IPS-18c (cell line): ENCODE data around the gene YKT6.

Source experiments
- H3K4me3 ChIP-seq: 2 replicates; pipeline ENCODE4 v1.7.0; 2013; ENCODE audit warnings: low read depth, mild to moderate bottlenecking, low read length, moderate library complexity; ENCODE audit not compliant: insufficient read depth
- H3K9me3 ChIP-seq: one replicate; pipeline ENCODE4 v1.6.1; 2013; ENCODE audit warnings: mild to moderate bottlenecking, low read length, moderate library complexity; ENCODE audit not compliant: control insufficient read depth, insufficient read depth

The YKT6 gene

GRCh38 chr7:44257618-44258422 is 57.0 kb downstream of the YKT6 start:
- Histone ChIP-seq H3K9me3 (no peaks in the 10 kb centered on the region), H3K4me3 (no peak overlapping the region)

- Histone ChIP-seq H3K4me3 (no peak overlapping the region), H3K9me3 (no peaks in the 10 kb centered on the region)
Measured at GRCh38 chr7:44258423-44258760, 57.6 kb downstream of the YKT6 start.

- Histone ChIP-seq H3K4me3 (no peak overlapping the region), H3K9me3 (no peaks in the 10 kb centered on the region)
Measured at GRCh38 chr7:44258865-44259546, 58.2 kb downstream of the YKT6 start.

GRCh38 chr7:44259547-44260457 is 59.0 kb downstream of the YKT6 start:
- Histone ChIP-seq H3K9me3 (no peaks in the 10 kb centered on the region), H3K4me3 (no peak overlapping the region)

GRCh38 chr7:44261240-44261639 is 60.5 kb downstream of the YKT6 start:
- H3K4me3 ChIP-seq = no peak overlapping the region

GRCh38 chr7:44262031-44262430 is 61.3 kb downstream of the YKT6 start:
- Histone ChIP-seq H3K9me3 (no peaks in the 10 kb centered on the region), H3K4me3 (no peak overlapping the region)

More at GRCh38 chr7:44261240-44261639, 60.5 kb downstream of the YKT6 start:
- no peaks in the 10 kb centered on the region for H3K9me3 ChIP-seq

- Histone ChIP-seq H3K4me3 (no peak overlapping the region), H3K9me3 (no peaks in the 10 kb centered on the region)
Measured at GRCh38 chr7:44263326-44264082, 62.7 kb downstream of the YKT6 start.
